ENCODE results near the gene TMEM185B.
"Not testable (repeated sequence)": the region's sequence is repeated elsewhere in the genome, so short reads cannot be mapped to it uniquely, and the experiment has no call there.

The TMEM185B gene

GRCh38 chr2:120262761-120263428 lies 39.7 kb upstream of the TMEM185B start:
- no peak for DNase-seq (ENCODE audit: extremely low read depth, low read depth)
- TF ChIP-seq CTCF (IDR thresholded peaks at IDR 0.05; ENCODE audit: low read depth, low read length), result no peak

GRCh38 chr2:120262150-120262549 lies 39.0 kb upstream of the TMEM185B start:
- no peak for DNase-seq (ENCODE audit: extremely low read depth, low read depth)
- TF ChIP-seq CTCF (IDR thresholded peaks at IDR 0.05; ENCODE audit: low read depth, low read length), result no peak

- DNase-seq (ENCODE audit: extremely low read depth, low read depth), result no peak
- TF ChIP-seq CTCF (IDR thresholded peaks at IDR 0.05; ENCODE audit: low read depth, low read length), result no peak
Measured at GRCh38 chr2:120261387-120262006, 38.3 kb upstream of the TMEM185B start.

- DNase-seq (ENCODE audit: extremely low read depth, low read depth), result no peak
- TF ChIP-seq CTCF (IDR thresholded peaks at IDR 0.05; ENCODE audit: low read depth, low read length), result no peak
Measured at GRCh38 chr2:120260736-120261135, 37.5 kb upstream of the TMEM185B start.

GRCh38 chr2:120259939-120260338 lies 36.7 kb upstream of the TMEM185B start:
- not testable (repeated sequence) for DNase-seq (ENCODE audit: extremely low read depth, low read depth)

GRCh38 chr2:120258196-120258595 lies 35.0 kb upstream of the TMEM185B start:
- DNase-seq (ENCODE audit: extremely low read depth, low read depth), result no peak

GRCh38 chr2:120257522-120257921 lies 34.3 kb upstream of the TMEM185B start:
- no peak for TF ChIP-seq CTCF (IDR thresholded peaks at IDR 0.05; ENCODE audit: low read depth, low read length)
- no peak for DNase-seq (ENCODE audit: extremely low read depth, low read depth)

More at GRCh38 chr2:120258196-120258595, 35.0 kb upstream of the TMEM185B start:
- TF ChIP-seq CTCF (IDR thresholded peaks at IDR 0.05; ENCODE audit: low read depth, low read length), result no peak

GRCh38 chr2:120256651-120257000 lies 33.4 kb upstream of the TMEM185B start:
- no peak for TF ChIP-seq CTCF (IDR thresholded peaks at IDR 0.05; ENCODE audit: low read depth, low read length)
- DNase-seq (ENCODE audit: extremely low read depth, low read depth), result no peak

All from AG09319 (cell line).